MM.1S (cell line): ENCODE results near the gene CDH22.

Experiments
- DNase-seq: peaks from one replicate; pipeline ENCODE4 v3.0.0-alpha.2; 2015
- H2AFZ ChIP-seq: fragments of 300-600 bp; sonication (generic); 2 replicates; pipeline ENCODE4 v1.6.0; 2016; ENCODE audit warnings: antibody characterized with exemption, low read length
- H3F3A ChIP-seq: fragments of 300-600 bp; sonication (generic); 2 replicates; pipeline ENCODE4 v1.6.1; 2016; ENCODE audit warnings: mild to moderate bottlenecking, antibody characterized with exemption, low read length, moderate library complexity, mixed read lengths; ENCODE audit not compliant: insufficient read depth
- H3K27ac ChIP-seq: fragments of 300-600 bp; sonication (generic); 2 replicates; pipeline ENCODE4 v1.5.1; 2016; ENCODE audit warnings: mild to moderate bottlenecking, low read length
- H3K27me3 ChIP-seq: fragments of 300-600 bp; sonication (generic); replicated peaks from 2 replicates; pipeline ENCODE4 v1.6.0; 2016; ENCODE audit warnings: low read length; ENCODE audit not compliant: insufficient read depth
- H3K36me3 ChIP-seq: fragments of 300-600 bp; sonication (generic); replicated peaks from 2 replicates; pipeline ENCODE4 v1.6.1; 2016; ENCODE audit warnings: mild to moderate bottlenecking, low read length, mixed read lengths; ENCODE audit not compliant: insufficient read depth
- H3K4me1 ChIP-seq: fragments of 300-600 bp; sonication (generic); 2 replicates; pipeline ENCODE4 v1.6.1; 2016; ENCODE audit warnings: low read length, mixed read lengths
- H3K4me2 ChIP-seq: fragments of 300-600 bp; sonication (generic); 2 replicates; pipeline ENCODE4 v1.6.0; 2016; ENCODE audit warnings: low read depth, low read length
- H3K4me3 ChIP-seq: fragments of 300-600 bp; sonication (generic); 2 replicates; pipeline ENCODE4 v1.5.1; 2016; ENCODE audit warnings: low read length, mixed read lengths
- H3K79me2 ChIP-seq: fragments of 300-600 bp; sonication (generic); 2 replicates; pipeline ENCODE4 v1.6.1; 2016; ENCODE audit warnings: mixed run types, low read length, mixed read lengths
- H3K9ac ChIP-seq: fragments of 300-600 bp; sonication (generic); 2 replicates; pipeline ENCODE4 v1.6.1; 2016; ENCODE audit warnings: low read length, mixed read lengths
- H3K9me2 ChIP-seq: fragments of 300-600 bp; sonication (generic); replicated peaks from 2 replicates; pipeline ENCODE4 v1.6.1; 2016; ENCODE audit warnings: mild to moderate bottlenecking, low read length, mixed read lengths; ENCODE audit not compliant: insufficient read depth
- H3K9me3 ChIP-seq: fragments of 300-600 bp; sonication (generic); replicated peaks from 2 replicates; pipeline ENCODE4 v1.6.1; 2016; ENCODE audit warnings: mild to moderate bottlenecking, low read length, mixed read lengths; ENCODE audit not compliant: insufficient read depth
- H4K20me1 ChIP-seq: fragments of 300-600 bp; sonication (generic); 2 replicates; pipeline ENCODE4 v1.6.1; 2016; ENCODE audit warnings: mild to moderate bottlenecking, low read length, moderate library complexity, mixed read lengths; ENCODE audit not compliant: insufficient read depth
- CTCF ChIP-seq: fragments of 300-600 bp; sonication (generic); IDR thresholded peaks from 2 replicates; pipeline ENCODE4 v1.5.1; 2016; ENCODE audit warnings: antibody characterized with exemption, low read length, mixed read lengths
- EZH2 ChIP-seq: fragments of 300-600 bp; sonication (generic); optimal IDR thresholded peaks from 2 replicates; pipeline ENCODE3; 2017; ENCODE audit warnings: low read depth, mild to moderate bottlenecking, antibody characterized with exemption, low read length, mixed read lengths
- EZH2phosphoT487 ChIP-seq: fragments of 300-600 bp; sonication (generic); IDR thresholded peaks from 2 replicates; pipeline ENCODE4 v1.6.1; 2018; ENCODE audit warnings: antibody characterized with exemption, low read length

The CDH22 gene

GRCh38 chr20:46192376-46192944, 115.8 kb downstream of the CDH22 start:
- Histone ChIP-seq H3K27me3 (peaks cover 54% of the 10 kb centered on the region), H3K9me3 (no peaks in the 10 kb centered on the region), H4K20me1 (no peaks in the 10 kb centered on the region), H3K36me3 (no peaks in the 10 kb centered on the region), H3K79me2 (no peaks in the 10 kb centered on the region), H3K9me2 (no peaks in the 10 kb centered on the region), H3F3A (no peaks in the 10 kb centered on the region), H3K4me2 (no peak overlapping the region), H3K4me1 (no peaks in the 10 kb centered on the region), H2AFZ (no peak overlapping the region), H3K27ac (no peak overlapping the region), H3K9ac (no peak overlapping the region), H3K4me3 (no peak overlapping the region)
- no peak for DNase-seq
- no peak for TF ChIP-seq EZH2
- TF ChIP-seq CTCF: no peak
- no peak for TF ChIP-seq EZH2phosphoT487

GRCh38 chr20:46191611-46192010, 116.7 kb downstream of the CDH22 start:
- H3K9me3 ChIP-seq: no peaks in the 10 kb centered on the region
- H3K36me3 ChIP-seq: no peaks in the 10 kb centered on the region
- no peaks in the 10 kb centered on the region for H3K4me1 ChIP-seq
- no peak overlapping the region for H3K4me2 ChIP-seq
- H3K9me2 ChIP-seq: no peaks in the 10 kb centered on the region
- peaks cover 46% of the 10 kb centered on the region for H3K27me3 ChIP-seq
- H3K79me2 ChIP-seq: no peaks in the 10 kb centered on the region
- no peak for TF ChIP-seq EZH2
- no peak for TF ChIP-seq CTCF
- no peak for TF ChIP-seq EZH2phosphoT487
- no peak overlapping the region for H3K4me3 ChIP-seq
- H3F3A ChIP-seq: no peaks in the 10 kb centered on the region
- H3K9ac ChIP-seq: no peak overlapping the region
- H4K20me1 ChIP-seq: no peaks in the 10 kb centered on the region
- no peak overlapping the region for H3K27ac ChIP-seq
- no peak for DNase-seq
- no peak overlapping the region for H2AFZ ChIP-seq

GRCh38 chr20:46191168-46191540, 117.1 kb downstream of the CDH22 start:
- Histone ChIP-seq H3K9ac (no peak overlapping the region), H3K9me3 (no peaks in the 10 kb centered on the region), H3K27me3 (peaks cover 41% of the 10 kb centered on the region), H3K4me2 (no peak overlapping the region), H3K79me2 (no peaks in the 10 kb centered on the region), H2AFZ (no peak overlapping the region), H4K20me1 (no peaks in the 10 kb centered on the region), H3K9me2 (no peaks in the 10 kb centered on the region), H3K27ac (no peak overlapping the region), H3K4me3 (no peak overlapping the region), H3K36me3 (no peaks in the 10 kb centered on the region), H3F3A (no peaks in the 10 kb centered on the region), H3K4me1 (no peaks in the 10 kb centered on the region)
- TF ChIP-seq CTCF (no peak), EZH2 (no peak), EZH2phosphoT487 (no peak)
- no peak for DNase-seq
